M059J (cell line): ENCODE data around the gene CELSR2. TPM values are rescaled to one million over a fixed set of nuclear protein-coding genes. Genes with fewer than 3 reads are reported as not detected.
"Not testable (repeated sequence)": the region's sequence is repeated elsewhere in the genome, so short reads cannot be mapped to it uniquely, and the experiment has no call there.

Experiments
- DNase-seq: peaks from one replicate; pipeline ENCODE4 v3.0.0-alpha.2; 2012; ENCODE audit warnings: low read depth
- total RNA-seq: library from RNA; depleted of rRNA; stranded (reverse); fragments of >200 nt; shearing (Covaris generic); gene quantifications from 2 replicates; pipeline ENCODE4 v1.2.3, GENCODE V29; 2014

The CELSR2 gene
- total RNA-seq, 1 experiment from 2014 or later = 6.9 TPM

DNA sequence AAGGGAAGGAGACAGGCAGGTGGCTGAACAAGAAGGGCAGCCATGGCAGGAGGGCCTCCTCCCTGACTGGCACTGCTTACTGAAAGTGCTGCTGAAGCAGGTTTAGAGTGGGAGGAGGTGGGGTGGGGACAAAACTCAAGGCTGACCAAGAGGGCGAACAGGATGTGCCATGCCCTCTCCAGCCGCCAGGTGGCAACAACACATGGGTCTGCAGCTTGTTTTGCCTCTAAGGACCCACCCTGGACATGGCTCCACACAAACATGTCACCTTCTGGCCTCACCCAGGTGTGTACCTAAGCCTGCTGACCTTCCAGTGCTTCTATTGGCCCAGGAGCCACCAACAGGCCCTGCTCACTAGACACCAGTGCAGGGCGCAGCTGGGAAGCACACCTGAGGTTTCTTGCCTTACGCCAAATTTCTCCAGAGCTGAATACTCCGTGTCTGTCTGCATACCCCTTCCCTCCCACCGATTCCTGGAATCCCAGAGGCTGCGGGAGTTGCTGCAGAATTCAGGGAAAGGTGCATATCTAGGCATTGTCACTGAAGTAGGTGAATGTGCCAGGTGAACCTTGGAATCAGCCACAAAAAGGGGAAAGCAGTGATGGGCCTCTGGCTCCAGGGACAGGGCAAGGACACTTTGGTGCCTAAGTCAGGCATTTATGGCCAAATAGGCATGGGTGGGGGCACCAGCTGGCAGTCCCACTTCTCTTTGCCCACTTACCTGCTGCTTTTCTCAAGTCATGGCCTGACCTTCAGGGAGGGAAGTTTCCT lies 28.3 kb downstream of the CELSR2 start:
- DNase-seq = peak; percentile 78

DNA sequence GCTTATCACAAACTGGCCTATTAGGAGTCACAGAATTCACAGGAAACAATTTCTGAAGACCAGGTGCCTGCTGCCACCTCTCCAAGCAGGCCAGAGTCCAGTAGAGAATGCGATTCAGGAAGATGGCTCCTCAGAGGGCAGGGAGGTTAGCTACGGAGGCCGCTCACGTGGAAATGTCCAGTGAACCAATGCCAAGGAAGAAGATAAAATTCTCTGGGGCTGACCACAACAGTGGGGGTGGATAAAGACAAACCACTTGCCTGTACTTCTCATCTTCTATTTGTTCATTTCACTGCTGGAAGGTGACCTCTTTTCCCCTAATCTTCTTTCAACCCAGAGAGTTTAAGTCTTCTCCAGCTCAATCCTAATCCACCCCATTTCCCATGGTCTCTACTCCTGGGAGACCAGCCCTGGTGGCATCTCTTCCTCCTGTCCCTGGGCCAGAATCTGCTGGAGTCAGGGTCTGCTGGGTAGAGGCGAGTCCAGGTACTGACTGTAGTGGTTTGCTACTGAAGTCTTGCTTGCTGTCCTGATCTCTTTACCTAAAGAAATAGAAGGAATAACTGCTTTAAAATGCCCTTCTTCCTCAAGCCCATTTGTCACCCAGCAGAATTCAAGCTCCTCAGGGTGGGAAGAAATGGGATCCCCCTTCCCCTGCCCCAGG lies 30.4 kb downstream of the CELSR2 start:
- DNase-seq = no peak

DNA sequence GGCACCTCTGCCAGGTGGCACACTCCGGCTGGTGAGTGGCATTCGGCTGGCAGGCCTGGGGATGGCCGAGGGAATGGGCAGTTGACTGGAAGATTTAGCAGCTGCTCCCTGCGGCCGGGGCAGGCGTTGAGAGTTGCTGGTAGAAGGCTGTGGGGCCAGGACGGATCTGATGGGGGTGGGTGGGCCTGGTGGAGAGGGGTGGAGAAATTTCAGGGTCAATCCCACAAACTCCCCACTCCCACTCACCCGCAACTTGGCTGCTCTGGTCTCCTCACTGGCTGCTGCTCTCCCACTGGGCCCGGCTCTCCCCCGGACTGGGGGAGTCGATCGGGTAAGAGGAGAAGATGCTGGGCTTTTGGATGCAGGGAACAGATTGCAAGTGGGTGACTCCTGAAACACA lies 31.5 kb downstream of the CELSR2 start:
- DNase-seq = no peak

DNA sequence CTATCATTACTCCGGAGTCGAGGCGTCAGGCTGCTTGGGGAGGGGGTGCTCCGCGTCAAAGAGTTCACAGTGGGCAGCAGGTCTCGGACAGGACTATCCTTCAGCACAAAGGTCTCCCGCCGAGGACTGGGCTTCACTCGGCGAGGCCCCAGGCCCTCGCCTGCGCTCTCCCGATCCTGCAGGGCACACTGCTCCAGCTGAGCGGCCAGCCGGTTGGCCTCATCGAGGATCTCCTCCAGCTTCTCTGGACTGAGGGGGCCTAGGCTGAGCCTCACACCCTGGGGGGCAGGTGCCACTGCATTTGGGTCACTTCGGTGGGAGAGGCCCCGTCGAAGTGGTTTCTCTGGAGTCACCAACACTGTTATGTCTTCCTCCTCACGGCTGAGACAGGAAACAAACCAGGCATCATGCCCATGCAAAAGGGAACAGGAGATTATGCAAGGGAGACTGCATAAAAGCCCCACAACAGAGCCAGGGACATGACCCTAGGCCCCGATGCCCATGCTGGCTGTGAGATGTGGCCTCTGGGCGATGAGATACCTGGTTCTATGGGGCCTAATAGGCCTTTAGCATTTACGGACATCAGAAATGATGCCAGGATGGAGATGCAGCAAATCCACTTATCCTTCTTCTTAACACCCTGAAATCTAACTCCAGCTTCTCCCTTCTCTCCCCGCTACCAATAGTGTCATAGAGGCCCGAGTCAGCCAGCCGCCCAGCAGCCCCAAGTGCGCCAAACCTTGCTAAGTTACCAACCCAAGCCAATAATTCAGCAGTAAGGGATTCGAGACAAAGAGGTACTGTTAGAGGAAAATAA lies 32.5 kb downstream of the CELSR2 start:
- DNase-seq = peak; percentile 48

DNA sequence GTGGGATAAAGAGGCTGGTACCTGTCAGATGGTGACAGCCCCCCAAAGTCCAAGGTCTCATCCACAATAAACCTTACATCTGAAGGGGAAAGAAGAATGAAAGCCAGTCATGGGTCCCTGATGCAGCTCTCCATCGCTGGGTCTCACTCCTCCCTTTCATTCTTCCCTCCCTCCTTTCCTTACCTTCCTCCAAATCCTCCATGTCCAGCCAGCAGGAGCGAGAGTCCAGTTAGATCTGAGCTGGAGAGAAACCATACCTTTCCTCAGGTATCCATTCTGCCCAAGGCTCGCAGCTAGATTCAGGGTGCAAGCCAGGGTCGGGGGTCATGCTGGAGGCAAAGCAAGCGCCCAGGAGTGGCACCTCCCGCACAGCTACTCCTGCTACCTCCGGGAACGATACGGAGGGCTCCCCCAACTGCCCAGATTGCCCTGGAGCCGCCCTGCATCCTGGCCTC lies 33.2 kb downstream of the CELSR2 start:
- DNase-seq = no peak

DNA sequence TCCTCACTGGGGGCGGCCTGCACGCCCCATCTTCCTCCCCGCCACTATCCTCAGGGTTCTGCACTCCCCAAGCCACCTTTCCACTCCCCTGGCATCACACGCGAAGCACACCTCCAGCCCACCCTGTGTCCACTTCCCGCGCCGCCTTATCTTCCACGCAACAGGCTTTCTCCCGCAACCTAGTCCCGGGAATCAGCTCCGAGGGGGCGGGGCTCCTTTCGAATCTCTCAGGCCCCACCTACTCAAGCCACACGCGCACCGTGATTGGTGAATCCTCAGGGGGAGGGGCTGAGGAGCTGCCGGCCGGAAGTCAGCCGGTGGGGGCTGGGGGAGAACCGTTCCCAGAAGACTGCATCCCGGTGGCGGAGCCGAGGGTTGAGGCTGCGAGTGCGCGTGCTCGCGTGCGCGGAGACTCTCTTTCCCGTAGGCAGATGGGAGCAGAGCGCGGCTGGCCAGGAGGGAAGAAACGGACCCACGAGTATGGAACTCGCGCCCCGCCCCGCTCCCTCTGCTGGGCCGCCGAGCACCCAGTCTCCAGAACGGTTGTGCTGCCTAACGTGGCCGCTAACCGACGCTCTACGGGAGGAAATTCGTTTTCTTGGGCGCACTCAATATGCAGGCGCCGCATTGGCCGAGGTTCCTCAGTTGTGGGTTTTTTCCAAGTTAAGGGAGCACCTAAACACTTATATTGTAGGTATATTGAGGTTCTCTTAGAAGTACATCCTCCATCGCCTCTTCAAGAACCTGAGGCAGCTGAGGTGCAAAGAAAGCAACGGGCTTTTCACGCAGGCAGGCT lies 33.8 kb downstream of the CELSR2 start, which contains the start of gene PSRC1:
Gene PSRC1, minus strand, starts transcription at position 194 of the 796 bp plus-strand sequence.
- DNase-seq = peak; percentile 96

DNA sequence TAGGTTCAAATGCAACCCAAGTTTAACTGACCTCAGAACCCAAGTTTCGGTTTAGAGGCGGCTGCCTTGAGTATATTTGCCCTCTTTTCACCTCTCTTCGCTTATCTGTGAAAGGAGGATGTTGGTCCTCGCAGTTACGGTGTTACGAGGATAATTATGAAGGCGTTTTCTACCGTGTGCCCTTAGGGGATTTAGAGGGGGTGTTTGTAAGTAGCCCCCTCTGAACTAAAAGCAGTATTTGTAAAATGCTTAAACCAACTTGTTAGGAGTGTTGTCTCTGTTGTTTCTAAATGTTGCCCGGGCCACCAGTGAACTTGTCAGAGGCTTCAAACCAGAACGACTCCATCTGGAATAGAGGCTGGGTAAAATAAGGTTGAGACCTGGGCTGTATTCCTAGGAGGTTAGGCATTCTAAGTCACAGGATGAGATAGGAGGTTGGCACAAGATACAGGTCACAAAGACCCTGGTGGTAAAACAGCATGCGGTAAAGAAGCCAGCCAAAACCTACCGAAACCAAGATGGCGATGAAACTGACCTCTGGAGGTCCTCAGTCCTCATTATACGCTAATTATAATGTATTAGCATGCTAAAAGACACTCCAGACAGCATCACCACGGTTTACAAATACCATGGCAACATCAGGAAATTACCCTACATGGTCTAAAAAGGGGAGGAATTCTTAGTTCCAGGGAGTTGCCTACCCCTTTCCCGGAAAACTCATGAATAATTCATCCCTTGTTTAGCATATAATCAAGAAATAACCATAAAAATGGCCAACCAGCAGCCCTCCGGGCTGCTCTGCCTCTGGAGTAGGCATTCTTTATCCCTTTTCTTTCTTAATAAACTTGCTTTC lies 34.6 kb downstream of the CELSR2 start:
- peak; percentile 86 for DNase-seq

DNA sequence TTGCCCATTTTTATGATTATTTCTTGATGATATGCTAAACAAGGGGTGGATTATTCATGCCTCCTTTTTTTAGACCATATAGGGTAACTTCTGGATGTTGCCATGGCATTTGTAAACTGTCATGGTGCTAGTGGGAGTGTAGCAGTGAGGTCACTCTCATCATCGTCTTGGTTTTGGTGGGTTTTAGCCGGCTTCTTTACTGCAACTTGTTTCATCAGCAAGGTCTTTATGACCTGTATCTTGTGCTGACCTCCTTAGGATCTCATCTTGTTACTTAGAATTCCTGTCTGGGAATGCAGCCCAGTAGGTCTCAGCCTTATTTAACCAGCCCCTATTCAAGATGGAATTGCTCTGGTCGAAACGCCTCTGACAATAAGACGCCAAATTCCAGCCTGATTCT lies 37.4 kb downstream of the CELSR2 start:
- DNase-seq = not testable (repeated sequence)

DNA sequence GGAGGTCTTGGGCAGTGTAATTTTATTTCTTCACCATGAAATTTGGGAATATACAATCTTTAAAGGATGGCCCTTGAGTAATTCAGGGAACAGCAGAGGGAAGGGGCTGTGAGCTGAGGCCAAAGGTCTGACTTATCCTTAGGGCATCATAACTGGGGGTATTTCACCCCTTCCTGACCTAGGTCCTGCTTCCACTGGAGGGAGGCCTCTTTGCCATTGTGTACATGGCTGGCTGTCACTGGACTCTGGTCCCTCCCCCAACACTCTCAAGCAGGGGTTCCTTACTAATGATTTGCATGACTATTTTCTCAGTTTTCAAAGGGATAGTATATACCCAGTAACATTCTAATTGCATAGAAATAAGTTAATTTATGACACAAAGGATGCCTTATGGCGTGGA lies 40.8 kb downstream of the CELSR2 start:
- DNase-seq = no peak

DNA sequence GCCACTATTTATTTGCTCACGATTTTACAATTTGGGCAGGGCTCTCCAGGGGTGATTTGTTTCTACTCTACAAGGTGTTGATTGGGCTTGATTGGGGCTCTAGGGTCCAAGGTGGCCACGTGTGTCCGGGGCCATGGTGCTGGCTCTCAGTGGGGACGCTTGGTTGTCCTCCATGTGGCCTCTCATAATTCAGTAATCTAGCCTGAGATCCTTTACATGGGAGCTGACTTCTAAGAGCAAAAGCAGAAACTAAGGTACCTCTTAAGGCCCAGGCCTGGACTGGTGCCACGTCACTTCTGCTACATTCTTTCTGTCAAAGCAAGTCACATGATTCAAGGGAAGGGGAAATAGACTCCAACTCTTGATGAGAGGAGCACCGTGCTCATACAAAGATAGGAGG lies 41.7 kb downstream of the CELSR2 start:
- no peak for DNase-seq

DNA sequence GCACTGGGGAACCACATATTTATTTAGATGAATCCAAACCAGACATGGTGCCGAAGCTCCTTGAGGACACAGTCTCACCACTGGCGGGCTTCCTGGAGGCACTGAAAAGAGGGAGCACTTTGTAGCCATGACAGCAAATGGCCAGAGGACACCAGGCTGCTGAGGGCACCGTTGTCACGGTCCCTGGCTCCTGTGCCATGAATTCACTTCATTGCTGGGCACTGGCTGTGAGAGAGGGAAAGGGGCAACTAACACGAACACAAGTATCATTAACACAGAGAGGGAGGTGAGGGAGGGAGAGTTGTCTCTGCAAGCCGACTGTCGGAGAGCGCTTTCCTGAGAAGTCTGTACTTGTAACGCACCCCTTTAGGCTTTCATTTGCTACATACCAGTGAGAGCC lies 43.0 kb downstream of the CELSR2 start:
- no peak for DNase-seq

DNA sequence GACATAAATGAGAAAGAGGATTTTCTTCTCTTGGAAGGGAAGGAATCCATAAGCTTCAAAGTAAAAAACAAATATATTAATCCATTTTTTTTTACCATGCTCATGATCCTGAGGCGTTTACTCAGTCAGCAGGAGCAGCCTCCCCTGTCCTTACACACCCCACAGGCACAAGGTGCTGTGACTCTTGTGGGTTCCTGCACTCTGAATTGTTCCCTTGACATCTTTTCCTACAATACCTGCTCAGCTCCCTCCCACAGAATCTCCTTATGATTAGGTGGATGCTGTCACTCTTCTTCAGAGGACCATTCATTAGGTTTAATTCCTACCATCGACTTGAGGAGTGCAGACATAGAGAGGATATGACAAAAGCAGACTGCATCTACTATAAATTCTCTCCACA lies 43.7 kb downstream of the CELSR2 start:
- DNase-seq = no peak

DNA sequence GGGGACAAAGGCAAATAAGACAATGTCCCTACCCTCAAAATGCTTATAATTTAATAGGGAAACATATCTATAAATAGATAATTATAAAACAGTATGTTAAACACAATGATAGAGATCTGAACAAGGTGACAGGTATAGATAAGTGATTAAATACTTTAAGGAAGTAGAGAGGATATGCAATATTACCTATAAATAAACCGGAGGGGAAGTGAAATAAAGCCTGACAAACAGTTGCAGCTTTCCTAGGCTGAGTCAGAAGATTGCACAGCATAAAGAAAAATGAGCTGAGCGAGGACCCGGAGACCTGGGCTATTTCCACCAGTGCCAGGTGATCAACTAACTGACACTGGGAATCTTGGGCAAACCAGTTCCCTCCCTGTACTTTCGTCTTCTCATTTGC lies 45.1 kb downstream of the CELSR2 start:
- DNase-seq = no peak

DNA sequence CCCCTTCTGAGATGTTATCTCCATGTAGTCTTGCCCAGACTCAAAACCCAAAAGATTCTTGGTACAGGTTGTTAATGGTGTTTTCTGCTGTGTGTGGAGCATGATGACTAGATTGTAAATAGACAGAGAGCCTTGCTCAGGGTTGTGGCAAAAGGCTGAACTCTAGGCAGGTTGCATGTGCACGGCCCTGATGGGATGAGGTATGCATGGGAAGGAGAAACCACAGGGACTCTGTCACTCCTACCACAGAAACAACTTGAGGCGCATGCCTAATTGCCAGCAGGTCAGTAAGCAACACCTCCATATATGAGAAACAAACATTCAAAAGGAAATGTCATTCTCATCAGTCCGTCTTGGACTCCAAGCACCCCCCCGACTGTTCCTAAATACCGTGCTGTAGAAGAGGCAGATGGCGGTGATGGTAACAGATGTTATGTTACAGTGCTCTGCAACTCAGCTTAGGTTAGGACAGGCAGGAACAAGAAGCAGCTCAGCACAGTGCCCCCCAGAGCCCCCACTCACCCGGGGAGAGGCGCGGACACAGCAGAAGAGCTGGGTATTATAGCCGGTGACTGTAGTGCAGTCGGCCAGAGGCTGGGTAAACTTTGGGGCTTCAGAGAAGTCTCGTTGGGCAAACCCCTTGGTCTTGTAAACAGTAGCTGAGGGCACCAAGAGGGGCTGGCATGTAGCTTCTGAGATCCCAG lies 46.5 kb downstream of the CELSR2 start:
- DNase-seq = no peak

DNA sequence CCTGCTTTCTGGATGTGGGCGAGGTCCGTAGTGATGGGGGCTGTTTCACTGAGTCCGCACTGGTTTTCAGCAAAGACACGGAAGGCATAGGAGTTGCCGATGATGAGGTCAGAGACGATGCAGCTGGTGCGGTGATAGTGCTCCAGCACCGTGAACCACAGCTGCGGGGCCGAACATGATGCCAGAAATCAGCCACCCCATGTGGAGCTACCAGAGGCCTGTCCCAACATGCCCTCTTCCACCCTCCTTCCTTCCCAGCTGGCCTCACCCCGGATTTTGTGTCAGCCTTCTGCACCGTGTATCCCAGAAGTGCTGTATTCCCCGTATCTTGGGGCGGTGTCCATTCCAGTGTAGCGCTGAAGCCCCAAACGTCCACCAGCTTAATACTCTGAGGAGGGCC lies 47.4 kb downstream of the CELSR2 start:
- DNase-seq = no peak

DNA sequence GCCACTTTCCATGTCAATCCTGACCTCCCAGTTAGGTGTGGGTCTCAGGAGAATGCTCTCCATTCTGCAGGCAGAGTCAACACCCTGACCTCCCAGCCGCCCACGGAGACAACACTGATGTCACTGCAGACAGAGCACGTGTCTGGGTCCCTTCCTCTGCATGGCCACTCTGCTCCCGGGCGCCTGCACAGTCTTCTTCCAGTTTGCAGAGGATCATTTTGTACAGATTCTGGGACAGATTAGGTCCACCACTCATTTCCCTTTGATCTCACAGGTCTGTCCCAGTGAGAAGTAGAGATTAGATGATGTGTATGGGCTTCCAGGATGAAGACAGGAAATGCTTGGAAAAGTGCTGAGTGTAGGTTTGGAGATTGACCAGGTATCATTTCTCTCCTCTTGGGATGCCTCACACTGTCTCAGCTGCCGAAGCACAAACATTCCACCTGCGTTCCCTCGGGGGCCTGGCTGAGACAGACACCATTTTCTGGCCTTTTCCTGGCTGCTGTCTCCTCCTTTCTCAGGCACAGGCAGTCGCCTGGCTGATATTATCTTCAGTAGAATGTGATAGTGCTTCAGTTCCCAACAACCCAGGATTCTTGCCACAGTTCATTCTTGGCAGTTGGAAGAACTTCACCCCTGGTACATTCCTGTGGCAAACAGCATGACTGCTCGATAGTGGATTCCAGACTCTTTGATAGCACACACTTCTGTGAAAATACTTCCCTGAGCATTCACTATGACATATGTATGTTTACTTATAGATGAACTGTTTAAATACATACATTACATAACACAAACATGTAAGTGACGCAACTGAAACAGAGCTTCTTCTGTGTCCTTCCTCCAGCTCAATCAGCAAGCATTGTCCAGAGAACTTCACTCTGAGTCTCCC lies 49.6 kb downstream of the CELSR2 start:
- peak; percentile 94 for DNase-seq

DNA sequence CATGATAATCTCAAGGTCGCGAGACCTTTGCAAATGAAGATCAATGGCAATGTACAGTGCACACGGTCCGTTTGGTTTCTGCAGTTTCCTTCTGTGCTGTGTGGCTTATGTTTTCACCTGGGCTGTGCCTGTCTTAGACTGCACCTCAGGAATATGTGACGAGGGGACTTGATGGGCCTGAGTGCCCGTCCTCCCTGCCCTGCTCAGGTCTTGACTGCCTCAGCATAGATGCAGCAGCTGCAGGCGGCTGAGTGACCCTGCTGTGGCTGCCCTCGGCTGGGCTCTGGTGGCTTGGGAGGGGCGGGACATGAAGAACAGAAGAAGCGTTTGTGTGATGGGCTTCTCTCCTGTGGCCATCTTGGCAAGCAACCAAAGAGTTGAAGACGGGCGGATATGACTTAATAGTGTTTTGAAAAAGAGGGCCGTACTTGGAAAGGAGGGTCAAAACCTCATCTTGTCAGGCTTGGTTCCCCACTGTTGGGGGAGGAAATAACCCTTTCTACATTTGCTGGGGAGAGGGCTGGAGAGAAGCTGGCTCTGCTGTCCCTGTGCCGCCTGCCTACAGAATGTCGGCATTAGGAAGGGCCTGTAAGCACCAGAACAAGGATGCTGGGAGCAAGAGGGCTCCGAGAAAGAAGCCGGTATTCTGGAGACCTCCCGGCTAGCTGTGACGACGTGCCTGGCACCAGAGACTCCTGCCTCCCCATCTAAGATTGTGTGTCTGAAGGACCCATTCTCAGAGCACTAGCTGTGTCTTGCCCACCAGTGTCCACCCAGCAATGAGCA lies 50.4 kb downstream of the CELSR2 start:
- peak; percentile 80 for DNase-seq

DNA sequence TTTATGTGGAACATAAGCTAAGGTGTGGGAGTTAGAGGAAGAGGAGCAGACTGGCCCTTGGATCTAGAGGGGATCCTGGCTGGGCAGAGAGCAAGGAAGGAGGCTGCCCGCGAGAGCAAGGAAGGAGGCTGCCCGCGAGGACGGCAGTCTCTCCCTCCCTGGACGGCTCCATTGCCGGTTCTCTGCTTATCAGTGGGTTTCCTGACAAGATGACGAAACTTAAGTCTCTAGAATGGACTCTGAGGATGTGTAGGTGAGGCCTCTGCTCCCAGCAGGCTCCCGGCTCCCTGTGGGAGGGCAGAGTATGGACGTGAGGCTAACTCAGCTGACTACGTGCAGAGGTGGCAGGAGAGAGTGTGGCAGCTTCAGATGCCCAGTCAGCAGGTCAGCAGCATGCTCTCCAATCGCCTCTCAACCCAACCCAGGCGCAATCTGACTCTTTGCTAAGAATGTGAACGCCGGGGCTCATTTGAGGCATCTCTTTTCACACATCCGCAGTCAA lies 51.4 kb downstream of the CELSR2 start:
- DNase-seq = no peak
